Measurements from ENCODE around the gene ATP10B. TPM values are rescaled to one million over a fixed set of nuclear protein-coding genes. Genes with fewer than 3 reads are reported as not detected.

The ATP10B gene
- polyA plus RNA-seq, 1 of the 3 experiments (the other 2 are of a cell fraction): not detected

DNA sequence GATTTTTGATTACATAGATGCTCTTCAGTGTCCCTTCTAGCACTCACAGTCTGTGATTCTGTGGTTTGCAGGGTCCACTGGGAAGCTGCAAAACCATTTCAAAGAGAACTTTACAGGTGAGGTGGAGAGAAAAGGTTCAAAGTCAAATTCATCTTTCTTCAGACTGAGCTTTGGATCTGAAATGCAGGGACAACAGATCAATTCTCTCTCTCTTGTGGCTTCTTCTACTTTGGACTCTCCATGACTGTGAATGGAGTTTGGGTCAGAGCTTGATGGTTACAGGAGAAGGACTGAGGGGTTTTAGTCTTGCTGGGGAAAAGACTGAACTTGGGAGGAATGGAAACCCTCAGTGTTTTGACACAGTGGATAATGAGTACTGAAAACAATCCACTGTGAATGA is 338.5 kb downstream of the ATP10B start:
- CTCF ChIA-PET: no interaction called here
- Histone ChIP-seq H3K36me3 (replicated peaks in 1 of 2; ENCODE audit: control insufficient read depth in 1 of 2, insufficient read depth in 2 of 2, low read length in 1 of 2) (no peaks in the 10 kb centered on the region), H3K27ac (ENCODE audit: low read depth in 2 of 2, low read length in 1 of 2) (no peak overlapping the region), H3K4me2 (no peak overlapping the region), H3K4me3 (ENCODE audit: low read depth in 2 of 2, low read length in 1 of 2) (no peak overlapping the region), H3K9me2 (no peaks in the 10 kb centered on the region), H3K79me2 (ENCODE audit: insufficient read depth) (no peaks in the 10 kb centered on the region), H3K27me3 (ENCODE audit: insufficient read depth) (no peaks in the 10 kb centered on the region), H3K9me3 (no peaks in the 10 kb centered on the region), H3F3A (replicated peaks; ENCODE audit: insufficient read depth) (no peaks in the 10 kb centered on the region), H2AFZ (ENCODE audit: low read depth) (no peak overlapping the region), H3K4me1 (ENCODE audit: control insufficient read depth in 1 of 2, insufficient read depth in 2 of 2, low read depth in 1 of 2, low read length in 1 of 2) (no peaks in the 10 kb centered on the region), H4K20me1 (ENCODE audit: insufficient read depth) (no peaks in the 10 kb centered on the region), H3K9ac (no peak overlapping the region)
- no peak for DNase-seq
- TF ChIP-seq GATA2 (CRISPR knock-in tag; IDR thresholded peaks at IDR 0.05): no peak
- TF ChIP-seq, protein P1, sequence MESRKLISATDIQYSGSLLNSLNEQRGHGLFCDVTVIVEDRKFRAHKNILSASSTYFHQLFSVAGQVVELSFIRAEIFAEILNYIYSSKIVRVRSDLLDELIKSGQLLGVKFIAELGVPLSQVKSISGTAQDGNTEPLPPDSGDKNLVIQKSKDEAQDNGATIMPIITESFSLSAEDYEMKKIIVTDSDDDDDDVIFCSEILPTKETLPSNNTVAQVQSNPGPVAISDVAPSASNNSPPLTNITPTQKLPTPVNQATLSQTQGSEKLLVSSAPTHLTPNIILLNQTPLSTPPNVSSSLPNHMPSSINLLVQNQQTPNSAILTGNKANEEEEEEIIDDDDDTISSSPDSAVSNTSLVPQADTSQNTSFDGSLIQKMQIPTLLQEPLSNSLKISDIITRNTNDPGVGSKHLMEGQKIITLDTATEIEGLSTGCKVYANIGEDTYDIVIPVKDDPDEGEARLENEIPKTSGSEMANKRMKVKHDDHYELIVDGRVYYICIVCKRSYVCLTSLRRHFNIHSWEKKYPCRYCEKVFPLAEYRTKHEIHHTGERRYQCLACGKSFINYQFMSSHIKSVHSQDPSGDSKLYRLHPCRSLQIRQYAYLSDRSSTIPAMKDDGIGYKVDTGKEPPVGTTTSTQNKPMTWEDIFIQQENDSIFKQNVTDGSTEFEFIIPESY (IDR thresholded peaks at IDR 0.05; ENCODE audit: borderline replicate concordance, low read depth): no peak
- TF ChIP-seq RAD21 (IDR thresholded peaks at IDR 0.05; ENCODE audit: low read length): no peak
- no peak for TF ChIP-seq MEF2A (IDR thresholded peaks at IDR 0.05; ENCODE audit: borderline replicate concordance, low read depth)
- TF ChIP-seq JUND (IDR thresholded peaks at IDR 0.05): no peak
- TF ChIP-seq FOXJ3 (CRISPR knock-in tag; IDR thresholded peaks at IDR 0.05): no peak
- no peak for TF ChIP-seq EZH2phosphoT487 (IDR thresholded peaks at IDR 0.05; ENCODE audit: borderline replicate concordance, low read depth)
- no peak for TF ChIP-seq TCF12 (IDR thresholded peaks at IDR 0.05)
- TF ChIP-seq, protein P2, sequence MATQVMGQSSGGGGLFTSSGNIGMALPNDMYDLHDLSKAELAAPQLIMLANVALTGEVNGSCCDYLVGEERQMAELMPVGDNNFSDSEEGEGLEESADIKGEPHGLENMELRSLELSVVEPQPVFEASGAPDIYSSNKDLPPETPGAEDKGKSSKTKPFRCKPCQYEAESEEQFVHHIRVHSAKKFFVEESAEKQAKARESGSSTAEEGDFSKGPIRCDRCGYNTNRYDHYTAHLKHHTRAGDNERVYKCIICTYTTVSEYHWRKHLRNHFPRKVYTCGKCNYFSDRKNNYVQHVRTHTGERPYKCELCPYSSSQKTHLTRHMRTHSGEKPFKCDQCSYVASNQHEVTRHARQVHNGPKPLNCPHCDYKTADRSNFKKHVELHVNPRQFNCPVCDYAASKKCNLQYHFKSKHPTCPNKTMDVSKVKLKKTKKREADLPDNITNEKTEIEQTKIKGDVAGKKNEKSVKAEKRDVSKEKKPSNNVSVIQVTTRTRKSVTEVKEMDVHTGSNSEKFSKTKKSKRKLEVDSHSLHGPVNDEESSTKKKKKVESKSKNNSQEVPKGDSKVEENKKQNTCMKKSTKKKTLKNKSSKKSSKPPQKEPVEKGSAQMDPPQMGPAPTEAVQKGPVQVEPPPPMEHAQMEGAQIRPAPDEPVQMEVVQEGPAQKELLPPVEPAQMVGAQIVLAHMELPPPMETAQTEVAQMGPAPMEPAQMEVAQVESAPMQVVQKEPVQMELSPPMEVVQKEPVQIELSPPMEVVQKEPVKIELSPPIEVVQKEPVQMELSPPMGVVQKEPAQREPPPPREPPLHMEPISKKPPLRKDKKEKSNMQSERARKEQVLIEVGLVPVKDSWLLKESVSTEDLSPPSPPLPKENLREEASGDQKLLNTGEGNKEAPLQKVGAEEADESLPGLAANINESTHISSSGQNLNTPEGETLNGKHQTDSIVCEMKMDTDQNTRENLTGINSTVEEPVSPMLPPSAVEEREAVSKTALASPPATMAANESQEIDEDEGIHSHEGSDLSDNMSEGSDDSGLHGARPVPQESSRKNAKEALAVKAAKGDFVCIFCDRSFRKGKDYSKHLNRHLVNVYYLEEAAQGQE (IDR thresholded peaks at IDR 0.05; ENCODE audit: low read depth, low read length): no peak
- TF ChIP-seq TEAD4 (IDR thresholded peaks at IDR 0.05; ENCODE audit: borderline replicate concordance, insufficient read depth): no peak
- TF ChIP-seq, protein P3, sequence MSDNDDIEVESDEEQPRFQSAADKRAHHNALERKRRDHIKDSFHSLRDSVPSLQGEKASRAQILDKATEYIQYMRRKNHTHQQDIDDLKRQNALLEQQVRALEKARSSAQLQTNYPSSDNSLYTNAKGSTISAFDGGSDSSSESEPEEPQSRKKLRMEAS (IDR thresholded peaks at IDR 0.05; ENCODE audit: low read depth): no peak
- no peak for TF ChIP-seq ELF1 (IDR thresholded peaks at IDR 0.05)
- no peak for TF ChIP-seq SMC3 (IDR thresholded peaks at IDR 0.05; ENCODE audit: low read depth, low read length)
- TF ChIP-seq, protein P4, sequence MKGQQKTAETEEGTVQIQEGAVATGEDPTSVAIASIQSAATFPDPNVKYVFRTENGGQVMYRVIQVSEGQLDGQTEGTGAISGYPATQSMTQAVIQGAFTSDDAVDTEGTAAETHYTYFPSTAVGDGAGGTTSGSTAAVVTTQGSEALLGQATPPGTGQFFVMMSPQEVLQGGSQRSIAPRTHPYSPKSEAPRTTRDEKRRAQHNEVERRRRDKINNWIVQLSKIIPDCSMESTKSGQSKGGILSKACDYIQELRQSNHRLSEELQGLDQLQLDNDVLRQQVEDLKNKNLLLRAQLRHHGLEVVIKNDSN (IDR thresholded peaks at IDR 0.05; ENCODE audit: borderline replicate concordance, low read depth): no peak
- TF ChIP-seq TAF1 (IDR thresholded peaks at IDR 0.05; ENCODE audit: borderline replicate concordance, low read depth, low read length): no peak
- no peak for TF ChIP-seq EP300 (IDR thresholded peaks at IDR 0.05; ENCODE audit: borderline replicate concordance in 1 of 2, low read depth in 1 of 2, low read length in 1 of 2)
- no peak for TF ChIP-seq CHD2 (IDR thresholded peaks at IDR 0.05; ENCODE audit: low read length, partially characterized antibody)
- no peak for TF ChIP-seq SIN3A (IDR thresholded peaks at IDR 0.05; ENCODE audit: borderline replicate concordance, low read depth, low read length)
- TF ChIP-seq, protein P5, sequence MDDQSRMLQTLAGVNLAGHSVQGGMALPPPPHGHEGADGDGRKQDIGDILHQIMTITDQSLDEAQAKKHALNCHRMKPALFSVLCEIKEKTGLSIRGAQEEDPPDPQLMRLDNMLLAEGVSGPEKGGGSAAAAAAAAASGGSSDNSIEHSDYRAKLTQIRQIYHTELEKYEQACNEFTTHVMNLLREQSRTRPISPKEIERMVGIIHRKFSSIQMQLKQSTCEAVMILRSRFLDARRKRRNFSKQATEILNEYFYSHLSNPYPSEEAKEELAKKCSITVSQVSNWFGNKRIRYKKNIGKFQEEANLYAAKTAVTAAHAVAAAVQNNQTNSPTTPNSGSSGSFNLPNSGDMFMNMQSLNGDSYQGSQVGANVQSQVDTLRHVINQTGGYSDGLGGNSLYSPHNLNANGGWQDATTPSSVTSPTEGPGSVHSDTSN (IDR thresholded peaks at IDR 0.05): no peak
- TF ChIP-seq, protein P6, sequence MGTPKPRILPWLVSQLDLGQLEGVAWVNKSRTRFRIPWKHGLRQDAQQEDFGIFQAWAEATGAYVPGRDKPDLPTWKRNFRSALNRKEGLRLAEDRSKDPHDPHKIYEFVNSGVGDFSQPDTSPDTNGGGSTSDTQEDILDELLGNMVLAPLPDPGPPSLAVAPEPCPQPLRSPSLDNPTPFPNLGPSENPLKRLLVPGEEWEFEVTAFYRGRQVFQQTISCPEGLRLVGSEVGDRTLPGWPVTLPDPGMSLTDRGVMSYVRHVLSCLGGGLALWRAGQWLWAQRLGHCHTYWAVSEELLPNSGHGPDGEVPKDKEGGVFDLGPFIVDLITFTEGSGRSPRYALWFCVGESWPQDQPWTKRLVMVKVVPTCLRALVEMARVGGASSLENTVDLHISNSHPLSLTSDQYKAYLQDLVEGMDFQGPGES (IDR thresholded peaks at IDR 0.05; ENCODE audit: low read depth, low read length): no peak
- POLR2A ChIA-PET: no interaction called here

All from SK-N-SH (cell line).